PC-9 (cell line): ENCODE measurements around the gene TAS1R3.

Source experiments
- EZH2 ChIP-seq: fragments of 200-600 bp; sonication (generic); IDR thresholded peaks from 2 replicates; pipeline ENCODE4 v1.8.0; 2017; ENCODE audit warnings: antibody characterized with exemption, low read depth
- TF ChIP-seq, protein P1 (sequence below): fragments of 200-600 bp; sonication (generic); conservative IDR thresholded peaks from 2 replicates; pipeline ENCODE4 v1.6.1; 2017; ENCODE audit warnings: mixed run types, antibody characterized with exemption, mild to moderate bottlenecking, moderate library complexity

DNA sequence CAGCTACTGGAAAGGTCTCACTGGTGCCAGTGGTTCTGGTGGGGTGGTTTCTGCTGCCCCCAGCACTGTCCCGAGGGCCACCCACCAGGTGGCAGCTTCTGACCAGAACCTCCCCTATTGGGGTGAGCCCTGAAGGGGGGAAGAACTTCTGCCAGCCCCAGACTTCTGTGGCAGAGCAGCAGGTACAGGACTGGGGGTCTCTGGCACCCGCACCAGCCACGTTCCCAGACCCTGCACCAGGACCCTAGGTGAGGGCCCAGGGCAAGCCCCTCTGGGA is 21.0 kb upstream of the TAS1R3 start:
- TF ChIP-seq, protein P1, sequence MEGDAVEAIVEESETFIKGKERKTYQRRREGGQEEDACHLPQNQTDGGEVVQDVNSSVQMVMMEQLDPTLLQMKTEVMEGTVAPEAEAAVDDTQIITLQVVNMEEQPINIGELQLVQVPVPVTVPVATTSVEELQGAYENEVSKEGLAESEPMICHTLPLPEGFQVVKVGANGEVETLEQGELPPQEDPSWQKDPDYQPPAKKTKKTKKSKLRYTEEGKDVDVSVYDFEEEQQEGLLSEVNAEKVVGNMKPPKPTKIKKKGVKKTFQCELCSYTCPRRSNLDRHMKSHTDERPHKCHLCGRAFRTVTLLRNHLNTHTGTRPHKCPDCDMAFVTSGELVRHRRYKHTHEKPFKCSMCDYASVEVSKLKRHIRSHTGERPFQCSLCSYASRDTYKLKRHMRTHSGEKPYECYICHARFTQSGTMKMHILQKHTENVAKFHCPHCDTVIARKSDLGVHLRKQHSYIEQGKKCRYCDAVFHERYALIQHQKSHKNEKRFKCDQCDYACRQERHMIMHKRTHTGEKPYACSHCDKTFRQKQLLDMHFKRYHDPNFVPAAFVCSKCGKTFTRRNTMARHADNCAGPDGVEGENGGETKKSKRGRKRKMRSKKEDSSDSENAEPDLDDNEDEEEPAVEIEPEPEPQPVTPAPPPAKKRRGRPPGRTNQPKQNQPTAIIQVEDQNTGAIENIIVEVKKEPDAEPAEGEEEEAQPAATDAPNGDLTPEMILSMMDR, result no peak
- TF ChIP-seq EZH2, result no peak
